Heart left ventricle (tissue), 16 donors: ENCODE results near the gene MYO5B. TPM values are rescaled to one million over a fixed set of nuclear protein-coding genes. Genes with fewer than 3 reads are reported as not detected.

Experiments used
- ATAC-seq, 4 donors: fragments of 200-7000 bp; cut with Tn5 transposase; one replicate each; pipeline ENCODE4 v1.9.1; 2020 to 2022; ENCODE audit warnings: moderate library complexity in 4 of 4, mild to moderate bottlenecking in 3 of 4, moderate number of reproducible peaks in 1 of 4
- DNase-seq, 5 donors: peaks; one replicate each; pipeline ENCODE4 v3.0.0-alpha.2; 2020
- H3K27ac ChIP-seq, 12 donors: fragments of 200-600 bp; sonication (generic) in 4 of 12; one replicate each; pipeline versions ENCODE4 v1.5.0 to v1.8.0; 2016 to 2022; ENCODE audit warnings: mild to moderate bottlenecking in 2 of 12
- H3K27me3 ChIP-seq, 9 donors: fragments of 200-600 bp; sonication (generic) in 2 of 9; one replicate each; pipeline versions ENCODE4 v1.5.1 to v1.8.0; 2016 to 2022; ENCODE audit warnings: mild to moderate bottlenecking in 3 of 9
- H3K36me3 ChIP-seq, 9 donors: fragments of 200-600 bp; sonication (generic) in 2 of 9; one replicate each; pipeline versions ENCODE4 v1.5.0 to v1.8.0; 2018 to 2022; ENCODE audit warnings: mild to moderate bottlenecking in 2 of 9
- H3K4me1 ChIP-seq, 12 donors: fragments of 200-600 bp; sonication (generic) in 4 of 12; one replicate each; pipeline versions ENCODE4 v1.5.0 to v1.8.0; 2016 to 2022; ENCODE audit warnings: mild to moderate bottlenecking in 3 of 12
- H3K4me3 ChIP-seq, 12 donors: fragments of 200-600 bp; sonication (generic) in 4 of 12; one replicate each; pipeline versions ENCODE4 v1.5.0 to v1.8.0; 2017 to 2022; ENCODE audit warnings: mild to moderate bottlenecking in 9 of 12, moderate library complexity in 4 of 12
- H3K9me3 ChIP-seq, 12 donors: fragments of 200-600 bp; sonication (generic) in 4 of 12; one replicate each; pipeline versions ENCODE4 v1.5.0 to v1.8.0; 2016 to 2022; ENCODE audit warnings: mild to moderate bottlenecking in 1 of 12
- CTCF ChIP-seq, 12 donors: fragments of 200-600 bp; sonication (generic) in 4 of 12; IDR thresholded peaks; one replicate each; pipeline versions ENCODE4 v1.5.0 to v1.8.0; 2018 to 2022; ENCODE audit warnings: antibody characterized with exemption in 12 of 12, mild to moderate bottlenecking in 5 of 12
- POLR2A ChIP-seq, 2 donors: fragments of 450-650 bp; IDR thresholded peaks; one replicate each; pipeline ENCODE4 v1.6.1; 2017; ENCODE audit warnings: antibody characterized with exemption in 2 of 2, mild to moderate bottlenecking in 2 of 2, moderate library complexity in 2 of 2
- WGBS, 4 donors: extraction: QIAGEN DNeasy Blood & Tissue Kit in 2 of 4; methylation state at CpG; one replicate each; pipeline versions ENCODE4 v1.1.5 to v1.1.7; 2013 to 2018; 5-methylcytosine and 5-hydroxymethylcytosine counted together
- intact Hi-C, 10 donors: fragments of 100-400 bp; cut with DNase I; formaldehyde crosslinking; loops; one replicate each; pipeline versions ENCODE4 v1.11.1 to v1.14.2; 2022
- polyA plus RNA-seq, 2 donors: library from polyadenylated mRNA; stranded (reverse); fragments of 200-250 nt; gene quantifications; one replicate each; pipeline ENCODE4 v1.2.3, GENCODE V29; 2013
- total RNA-seq, 9 donors: library from RNA; depleted of rRNA in 2 of 9; stranded (reverse); fragments of >200 nt in 2 of 9; fragmentation: NEBNext Ultra II Directional in 3 of 9; extraction: Animal tissue kit (Norgen Biotek cat#: 25700) in 3 of 9; gene quantifications; one replicate each; pipeline versions ENCODE4 v1.1.0 to v1.2.4, GENCODE V29; 2016 to 2023
- donor health status: ischemic (EF 13 %, LVEDD 7.1; RV severe dilation, severe dysfunction).
- donor health status: healthy with polysubstance abuse.
- donor health status: DM: no; HTN: yes; CAD: no.
- donor health status: DM: no; HTN: no; CAD: no.
- donor health status: ischemic (EF 25% LVEDD 6.9; RV normal size, moderate dysfunction).
- donor health status: ischemic (EF 25% LVEDD 5.7; RV mildly dilated, moderate dysfunction).
- donor health status: healthy.
- donor health status: DM: yes; HTN: yes; CAD: no.
- donor health status: ischemic (EF 35%, LVEDD 5.7; RV mildly dilated, moderate dysfunction).
- donor health status: nonischemic (EF 11% LVEDD 7.7; RV severe dilation, severe dysfunction).
- donor health status: DM: yes; HTN: yes; CAD: no.
- donor health status: PGD.
- donor health status: ischemic (EF 29% LVEDD 5.4; RV normal size, mild dysfunction).
- donor health status: nonischemic (EF 23%, LVEDD 6.1; RV moderate dilation, normal function).

Gene MYO5B
- total and polyA plus RNA-seq, 11 donors = 0.51 to 5.9 (median 1.4) TPM

GRCh38 chr18:49858309-49859020 is 336.5 kb downstream of the MYO5B start:
- WGBS, 4 donors = 45 to 60% (median 56%) methylated on average over 11 of the region's 11 CpGs
- H3K27ac ChIP-seq = no peak overlapping the region
- no peak for TF ChIP-seq POLR2A (IDR thresholded peaks at IDR 0.05)
- peak; percentile 75 to 96 (median 90) for TF ChIP-seq CTCF (IDR thresholded peaks at IDR 0.05)
- H3K4me3 ChIP-seq = no peak overlapping the region
- DNase-seq (peak in 4 of 5 donors; percentile 48 to 82 (median 56)), ATAC-seq (peak; percentile 45 to 79 (median 57))
- H3K4me1 ChIP-seq = peaks cover 0 to 5% (median 0%) of the 10 kb centered on the region in 12 donors
- intact Hi-C loops = loop anchor here (1.0 to 10.0 kb wide), 11 partner anchors 71 to 348 kb away; partner anchors contain the start of gene LIPG (in 2 of the 10)
- peaks cover 0 to 4% (median 0%) of the 10 kb centered on the region in 9 donors for H3K27me3 ChIP-seq
- no peaks in the 10 kb centered on the region for H3K36me3 ChIP-seq
- no peaks in the 10 kb centered on the region for H3K9me3 ChIP-seq

DNA sequence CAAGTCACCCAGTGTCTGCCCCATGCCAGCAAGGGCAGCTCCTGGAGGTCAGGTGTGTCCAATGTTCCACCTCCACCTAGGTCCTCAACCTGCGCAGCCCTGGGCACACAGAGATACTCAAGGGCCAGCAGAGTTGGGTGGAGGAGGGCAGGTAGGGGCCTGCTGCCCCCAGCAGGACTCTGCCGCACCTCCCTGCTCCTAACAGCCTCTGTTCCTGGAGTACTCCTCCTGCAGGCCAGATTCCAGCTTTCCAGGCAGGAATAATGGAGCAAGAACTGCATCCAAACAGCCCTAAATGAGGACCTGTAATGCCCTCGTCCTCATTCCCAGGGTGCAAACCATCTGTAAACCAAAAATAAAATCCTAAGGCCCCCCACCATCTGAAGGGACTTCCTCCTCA is 337.2 kb downstream of the MYO5B start:
- no peak overlapping the region for H3K27ac ChIP-seq
- WGBS, 4 donors = 68 to 84% (median 78%) methylated on average over 3 of the region's 3 CpGs
- intact Hi-C loops = loop anchor here (1.0 to 10.0 kb wide), 12 partner anchors 70 to 347 kb away; partner anchors contain the start of gene LIPG (in 3 of the 10)
- no peaks in the 10 kb centered on the region for H3K36me3 ChIP-seq
- H3K4me1 ChIP-seq = peaks cover 0 to 5% (median 0%) of the 10 kb centered on the region in 12 donors
- no peaks in the 10 kb centered on the region for H3K9me3 ChIP-seq
- DNase-seq (no peak), ATAC-seq (peak in 1 of 4 donors; percentile 21)
- H3K27me3 ChIP-seq = peaks cover 0 to 5% (median 0%) of the 10 kb centered on the region in 9 donors
- TF ChIP-seq POLR2A (IDR thresholded peaks at IDR 0.05) = no peak
- TF ChIP-seq CTCF (IDR thresholded peaks at IDR 0.05) = no peak
- no peak overlapping the region for H3K4me3 ChIP-seq

GRCh38 chr18:49856496-49856895 is 338.5 kb downstream of the MYO5B start:
- no peak for ATAC-seq

More at GRCh38 chr18:49856496-49856895, 338.5 kb downstream of the MYO5B start:
- H3K9me3 ChIP-seq = no peaks in the 10 kb centered on the region
- H3K4me3 ChIP-seq = no peak overlapping the region
- intact Hi-C loops = loop anchor here in 7 of 10 donors (2.0 to 10.0 kb wide), 6 partner anchors 69 to 344 kb away; partner anchors contain the start of gene LIPG (in 3 of the 7)
- peaks cover 0 to 5% (median 0%) of the 10 kb centered on the region in 9 donors for H3K27me3 ChIP-seq
- TF ChIP-seq POLR2A (IDR thresholded peaks at IDR 0.05) (no peak), CTCF (IDR thresholded peaks at IDR 0.05) (no peak)
- H3K27ac ChIP-seq = no peak overlapping the region
- WGBS, 4 donors = 91 to 96% (median 92%) methylated on average over 6 of the region's 6 CpGs
- DNase-seq = no peak
- no peaks in the 10 kb centered on the region for H3K36me3 ChIP-seq
- peaks cover 0 to 5% (median 0%) of the 10 kb centered on the region in 12 donors for H3K4me1 ChIP-seq
